AG09319 (cell line): ENCODE results near the gene HOXD10.

Experiments used
- DNase-seq: peaks from one replicate; pipeline ENCODE4 v3.0.0-alpha.2; 2010; ENCODE audit warnings: low read depth; ENCODE audit errors: extremely low read depth
- TF ChIP-seq, protein P1 (sequence below): IDR thresholded peaks from 2 replicates; pipeline ENCODE4 v1.5.1; 2011; ENCODE audit warnings: low read depth, mild to moderate bottlenecking, inconsistent platforms, low read length, moderate library complexity

The HOXD10 gene

DNA sequence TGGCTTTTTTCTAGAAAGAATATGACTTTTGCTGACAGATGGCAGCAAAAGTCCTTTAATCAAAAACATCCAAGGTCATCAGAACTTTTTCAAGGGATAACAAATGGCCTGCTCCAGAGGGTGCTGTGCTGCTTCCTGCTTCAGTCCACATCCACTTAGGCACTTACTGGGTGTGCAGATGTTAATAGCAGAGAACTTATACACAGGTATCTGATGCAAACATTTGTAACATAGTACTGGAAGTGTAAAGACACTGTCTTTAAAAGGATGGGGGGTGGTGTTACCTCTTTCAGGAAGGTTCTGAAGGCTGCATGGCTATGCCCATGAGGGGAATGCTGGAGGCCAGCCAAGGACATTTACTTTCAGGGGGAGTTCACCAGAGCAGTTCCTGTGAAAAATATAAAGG, 18.5 kb downstream of the HOXD10 start:
- DNase-seq, result no peak
- TF ChIP-seq, protein P1, sequence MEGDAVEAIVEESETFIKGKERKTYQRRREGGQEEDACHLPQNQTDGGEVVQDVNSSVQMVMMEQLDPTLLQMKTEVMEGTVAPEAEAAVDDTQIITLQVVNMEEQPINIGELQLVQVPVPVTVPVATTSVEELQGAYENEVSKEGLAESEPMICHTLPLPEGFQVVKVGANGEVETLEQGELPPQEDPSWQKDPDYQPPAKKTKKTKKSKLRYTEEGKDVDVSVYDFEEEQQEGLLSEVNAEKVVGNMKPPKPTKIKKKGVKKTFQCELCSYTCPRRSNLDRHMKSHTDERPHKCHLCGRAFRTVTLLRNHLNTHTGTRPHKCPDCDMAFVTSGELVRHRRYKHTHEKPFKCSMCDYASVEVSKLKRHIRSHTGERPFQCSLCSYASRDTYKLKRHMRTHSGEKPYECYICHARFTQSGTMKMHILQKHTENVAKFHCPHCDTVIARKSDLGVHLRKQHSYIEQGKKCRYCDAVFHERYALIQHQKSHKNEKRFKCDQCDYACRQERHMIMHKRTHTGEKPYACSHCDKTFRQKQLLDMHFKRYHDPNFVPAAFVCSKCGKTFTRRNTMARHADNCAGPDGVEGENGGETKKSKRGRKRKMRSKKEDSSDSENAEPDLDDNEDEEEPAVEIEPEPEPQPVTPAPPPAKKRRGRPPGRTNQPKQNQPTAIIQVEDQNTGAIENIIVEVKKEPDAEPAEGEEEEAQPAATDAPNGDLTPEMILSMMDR, result no peak

DNA sequence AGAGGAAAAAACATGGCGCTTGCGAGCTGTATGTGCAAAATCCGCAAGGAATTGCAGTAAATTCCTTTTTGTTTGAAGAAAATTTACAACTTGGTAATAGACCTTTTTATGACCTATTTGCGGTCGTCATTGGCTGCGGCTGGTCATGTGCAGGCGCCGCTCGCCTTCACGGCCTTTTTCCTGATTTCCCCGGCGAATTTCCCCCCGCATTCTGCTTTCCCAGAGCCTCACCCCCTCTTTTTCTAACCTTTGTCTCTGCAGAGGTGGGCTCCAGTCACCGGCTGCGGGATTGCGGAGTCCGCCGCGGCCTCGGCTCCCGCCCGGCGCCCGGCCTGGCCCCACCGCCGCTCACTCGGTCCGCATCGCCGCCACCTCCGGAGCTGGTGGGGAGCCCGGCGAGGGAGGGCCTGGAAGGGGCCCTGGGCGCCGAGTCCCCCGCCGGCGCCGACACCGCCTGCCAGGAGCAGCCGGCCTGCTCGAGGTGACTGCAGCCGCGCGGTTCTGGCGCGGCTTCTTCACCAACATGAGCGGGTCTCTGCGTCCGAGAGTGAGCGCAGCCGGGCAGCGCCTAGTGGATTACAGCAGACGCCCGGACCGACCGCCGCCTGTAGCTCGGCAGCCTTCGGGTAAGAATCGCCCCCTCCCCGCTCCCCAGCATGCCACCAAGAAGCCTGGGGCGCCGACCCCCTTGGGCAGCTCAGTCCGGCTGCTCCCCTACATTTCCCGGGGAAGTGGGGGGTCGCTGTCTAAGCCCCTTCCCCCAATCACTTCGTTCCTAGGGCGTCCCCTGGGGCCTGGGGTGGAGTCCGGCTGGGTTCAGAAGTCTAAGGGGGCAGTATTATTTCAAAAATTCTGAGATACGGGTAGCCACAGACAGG, 20.0 kb downstream of the HOXD10 start:
- no peak for DNase-seq
- TF ChIP-seq, protein P1, result no peak

DNA sequence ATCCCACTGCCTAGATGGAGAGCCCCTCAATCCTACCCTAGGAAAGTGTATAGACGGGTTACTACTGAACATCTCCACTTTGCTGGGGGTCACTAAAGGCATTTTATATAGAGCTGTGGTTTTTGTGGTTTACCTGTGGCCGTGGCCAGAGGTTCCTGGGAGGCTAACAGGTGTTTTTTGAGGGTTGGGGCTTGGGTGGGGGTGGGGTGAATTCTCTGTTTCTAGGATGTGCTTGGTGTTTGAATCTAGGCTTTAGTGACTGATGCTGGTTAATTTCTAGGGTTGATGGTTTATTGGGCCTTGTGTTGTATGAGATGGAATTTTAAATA, 20.6 kb downstream of the HOXD10 start:
- TF ChIP-seq, protein P1, result no peak
- DNase-seq, result no peak

DNA sequence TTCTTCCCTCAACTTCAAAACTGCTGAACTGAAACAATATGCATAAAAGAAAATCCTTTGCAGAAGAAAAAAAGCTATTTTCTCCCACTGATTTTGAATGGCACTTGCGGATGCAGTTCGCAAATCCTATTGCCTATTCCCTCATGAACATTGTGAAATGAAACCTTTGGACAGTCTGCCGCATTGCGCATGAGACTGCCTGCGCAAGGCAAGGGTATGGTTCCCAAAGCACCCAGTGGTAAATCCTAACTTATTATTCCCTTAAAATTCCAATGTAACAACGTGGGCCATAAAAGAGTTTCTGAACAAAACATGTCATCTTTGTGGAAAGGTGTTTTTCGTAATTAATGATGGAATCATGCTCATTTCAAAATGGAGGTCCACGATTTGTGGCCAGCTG, 21.3 kb downstream of the HOXD10 start:
- no peak for DNase-seq
- TF ChIP-seq, protein P1, result no peak

DNA sequence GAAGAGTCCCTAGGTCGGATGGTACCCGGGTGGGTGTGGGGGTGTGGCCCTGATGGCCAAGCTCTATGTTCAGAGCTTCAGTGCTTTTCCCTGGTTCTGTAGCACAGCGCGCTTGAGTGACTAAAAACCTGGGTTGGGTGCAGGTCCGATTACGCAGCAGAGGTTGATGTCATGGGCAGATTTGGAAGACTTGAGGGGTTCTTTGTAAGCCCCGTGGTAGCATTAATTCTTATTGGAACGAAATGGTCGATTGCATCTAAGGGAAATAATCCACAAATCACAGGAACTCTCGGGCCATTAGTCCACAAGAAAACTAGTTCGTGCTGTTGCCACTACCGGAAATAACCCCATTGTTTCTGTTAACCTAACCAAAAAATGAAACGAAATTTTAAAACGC, 21.9 kb downstream of the HOXD10 start:
- no peak for DNase-seq
- TF ChIP-seq, protein P1, result no peak

DNA sequence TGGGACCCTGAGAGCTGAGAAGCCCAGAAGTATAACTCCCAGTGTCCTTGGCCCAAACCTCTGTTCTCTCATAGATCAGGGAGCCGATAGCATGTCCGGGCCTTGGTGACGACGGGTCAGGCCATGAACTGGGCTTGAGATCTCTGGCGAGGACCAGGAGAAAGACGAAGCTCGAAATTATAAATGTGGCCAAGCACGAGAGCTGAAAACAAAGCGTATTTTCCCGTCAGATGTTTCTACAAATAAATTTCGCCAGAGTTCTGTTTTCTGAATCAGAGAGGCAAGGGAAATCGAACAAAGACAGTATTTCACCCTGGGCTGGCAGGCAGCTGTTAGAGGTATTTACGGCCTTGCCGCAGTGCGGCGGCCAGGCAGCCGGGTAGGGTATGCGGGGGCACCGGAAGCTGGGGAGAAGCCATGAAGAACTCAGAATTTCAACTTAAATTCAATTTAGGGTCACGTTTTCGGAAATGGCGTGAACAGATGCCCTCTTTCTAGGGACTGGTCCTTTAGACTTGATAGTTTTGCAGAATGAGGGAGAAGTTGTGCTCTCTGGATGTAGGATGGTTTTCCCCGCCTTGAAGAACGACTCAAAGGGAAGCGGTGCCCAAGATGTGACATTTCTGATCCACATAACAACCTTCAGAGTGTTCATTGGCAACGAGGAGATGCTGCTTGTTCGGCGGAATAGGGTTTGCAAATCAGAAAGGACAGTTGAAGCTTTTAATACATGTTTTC, 22.5 kb downstream of the HOXD10 start:
- no peak for DNase-seq
- TF ChIP-seq, protein P1, result no peak
